GM12878 (cell line): ENCODE results near the gene MBLAC2. TPM values are rescaled to one million over a fixed set of nuclear protein-coding genes. Genes with fewer than 3 reads are reported as not detected.

ENCODE experiments used
- BHLHE40 ChIP-seq, 2 experiments: fragments of 450-650 bp in 1 of 2; IDR thresholded peaks; 2 replicates each; pipeline ENCODE4 v1.6.1; 2011 to 2017; ENCODE audit warnings: low read depth in 2 of 2, borderline replicate concordance in 1 of 2, improper control_type of control experiment in 1 of 2, low read length in 1 of 2, mild to moderate bottlenecking in 1 of 2
- CBX5 ChIP-seq: sonication (generic); IDR thresholded peaks from 2 replicates; pipeline ENCODE4 v1.6.1; 2016; ENCODE audit warnings: low read depth, moderate library complexity, mild to moderate bottlenecking, inconsistent platforms
- CEBPB ChIP-seq, 2 experiments: fragments of 150-350 bp in 1 of 2; IDR thresholded peaks; 2 replicates each; pipeline ENCODE4 v1.6.1; 2012 to 2014; ENCODE audit warnings: low read depth in 2 of 2, low read length in 2 of 2, borderline replicate concordance in 1 of 2, inconsistent platforms in 1 of 2
- DPF2 ChIP-seq: fragments of 450-650 bp; IDR thresholded peaks from 2 replicates; pipeline ENCODE4 v1.6.1; 2017; ENCODE audit warnings: mild to moderate bottlenecking
- FOXM1 ChIP-seq: IDR thresholded peaks from 2 replicates; pipeline ENCODE4 v1.6.1; 2012; ENCODE audit warnings: low read depth, mild to moderate bottlenecking, inconsistent platforms, low read length, moderate library complexity
- IKZF2 ChIP-seq, 2 experiments: fragments of 450-650 bp; IDR thresholded peaks; 2 replicates each; pipeline ENCODE4 v1.6.1; 2017; ENCODE audit warnings: mild to moderate bottlenecking in 2 of 2, moderate library complexity in 2 of 2
- IRF4 ChIP-seq: IDR thresholded peaks from 2 replicates; pipeline ENCODE4 v1.6.1; 2011; ENCODE audit warnings: low read depth, low read length
- MEF2B ChIP-seq: fragments of 450-650 bp; IDR thresholded peaks from 2 replicates; pipeline ENCODE4 v1.6.1; 2018; ENCODE audit warnings: mild to moderate bottlenecking, moderate library complexity; ENCODE audit not compliant: partially characterized antibody, poor library complexity, severe bottlenecking
- MYC ChIP-seq: IDR thresholded peaks from 2 replicates; pipeline ENCODE4 v1.6.1; 2011; ENCODE audit warnings: mild to moderate bottlenecking, low read length, moderate library complexity, inconsistent platforms; ENCODE audit not compliant: insufficient read depth, insufficient replicate concordance, insufficient read length, severe bottlenecking
- PAX8 ChIP-seq: fragments of 450-650 bp; IDR thresholded peaks from 2 replicates; pipeline ENCODE4 v1.6.1; 2017; ENCODE audit warnings: mild to moderate bottlenecking, moderate library complexity
- PML ChIP-seq: IDR thresholded peaks from 2 replicates; pipeline ENCODE4 v1.6.1; 2012; ENCODE audit warnings: low read length, inconsistent platforms
- RCOR1 ChIP-seq: conservative IDR thresholded peaks from 2 replicates; pipeline ENCODE4 v1.6.1; 2012; ENCODE audit warnings: low read depth, low read length, improper control_type of control experiment
- SIN3A ChIP-seq: IDR thresholded peaks from 2 replicates; pipeline ENCODE4 v1.6.1; 2012; ENCODE audit warnings: low read depth, low read length, improper control_type of control experiment
- SMAD1 ChIP-seq: fragments of 450-650 bp; IDR thresholded peaks from 2 replicates; pipeline ENCODE4 v1.6.1; 2018; ENCODE audit warnings: mild to moderate bottlenecking, low read depth; ENCODE audit not compliant: partially characterized antibody
- SMARCA5 ChIP-seq: fragments of 450-650 bp; IDR thresholded peaks from 2 replicates; pipeline ENCODE4 v1.6.1; 2017; ENCODE audit warnings: mild to moderate bottlenecking
- YBX1 ChIP-seq: fragments of 450-650 bp; IDR thresholded peaks from 2 replicates; pipeline ENCODE4 v1.6.1; 2016; ENCODE audit warnings: antibody characterized with exemption
- ZNF384 ChIP-seq: IDR thresholded peaks from 2 replicates; pipeline ENCODE4 v1.6.1; 2012; ENCODE audit warnings: low read depth, mild to moderate bottlenecking, low read length, improper control_type of control experiment, borderline replicate concordance
- ZNF622 ChIP-seq: fragments of 450-650 bp; IDR thresholded peaks from 2 replicates; pipeline ENCODE4 v1.6.1; 2017; ENCODE audit warnings: mild to moderate bottlenecking, inconsistent platforms
- polyA plus RNA-seq, 11 experiments: library from polyadenylated mRNA; depleted of rRNA in 4 of 11; unstranded in 6 of 11; stranded (reverse) in 5 of 11; fragments of >200 nt; fragmentation: Nextera tagmentation in 4 of 11; fragmentation: Illumina TruSeq in 1 of 11; extraction: Ambion mirVana in 4 of 11; extraction: Trizol in 1 of 11; gene quantifications; 1 replicate in 1 of 11; 2 replicates in 10 of 11; pipeline versions ENCODE4 v1.2.1 to v1.2.3, GENCODE V29; 2011 to 2016; ENCODE audit warnings: inconsistent platforms in 2 of 11, missing spikeins in 2 of 11, low read depth in 1 of 11
- total RNA-seq, 4 experiments: library from RNA; depleted of rRNA in 3 of 4; stranded (reverse); fragments of >200 nt in 3 of 4; fragmentation: Illumina TruSeq in 1 of 4; extraction: Trizol in 1 of 4; gene quantifications; 2 replicates each; pipeline versions ENCODE4 v1.2.1 to v1.2.3, GENCODE V29; 2013 to 2021
- TF ChIP-seq, protein P1 (sequence below): IDR thresholded peaks from 2 replicates; pipeline ENCODE4 v1.6.1; 2012; ENCODE audit warnings: mild to moderate bottlenecking, low read depth, low read length
- TF ChIP-seq, protein P2 (sequence below): IDR thresholded peaks from 2 replicates; pipeline ENCODE4 v1.6.1; 2011; ENCODE audit warnings: low read depth, mild to moderate bottlenecking, low read length, moderate library complexity, borderline replicate concordance; ENCODE audit errors: extremely low read depth
- TF ChIP-seq, protein P3 (sequence below): fragments of 450-650 bp; IDR thresholded peaks from 2 replicates; pipeline ENCODE4 v1.6.1; 2017; ENCODE audit warnings: mild to moderate bottlenecking
- TF ChIP-seq, protein P4 (sequence below): fragments of 450-650 bp; IDR thresholded peaks from 2 replicates; pipeline ENCODE4 v1.6.1; 2016; ENCODE audit warnings: mild to moderate bottlenecking

The MBLAC2 gene
- total and polyA plus RNA-seq, 10 of the 15 experiments (the other 5 are each of a cell fraction or from before 2014, with no cell fraction given), result 2.0 to 10.5 (median 7.1) TPM

DNA sequence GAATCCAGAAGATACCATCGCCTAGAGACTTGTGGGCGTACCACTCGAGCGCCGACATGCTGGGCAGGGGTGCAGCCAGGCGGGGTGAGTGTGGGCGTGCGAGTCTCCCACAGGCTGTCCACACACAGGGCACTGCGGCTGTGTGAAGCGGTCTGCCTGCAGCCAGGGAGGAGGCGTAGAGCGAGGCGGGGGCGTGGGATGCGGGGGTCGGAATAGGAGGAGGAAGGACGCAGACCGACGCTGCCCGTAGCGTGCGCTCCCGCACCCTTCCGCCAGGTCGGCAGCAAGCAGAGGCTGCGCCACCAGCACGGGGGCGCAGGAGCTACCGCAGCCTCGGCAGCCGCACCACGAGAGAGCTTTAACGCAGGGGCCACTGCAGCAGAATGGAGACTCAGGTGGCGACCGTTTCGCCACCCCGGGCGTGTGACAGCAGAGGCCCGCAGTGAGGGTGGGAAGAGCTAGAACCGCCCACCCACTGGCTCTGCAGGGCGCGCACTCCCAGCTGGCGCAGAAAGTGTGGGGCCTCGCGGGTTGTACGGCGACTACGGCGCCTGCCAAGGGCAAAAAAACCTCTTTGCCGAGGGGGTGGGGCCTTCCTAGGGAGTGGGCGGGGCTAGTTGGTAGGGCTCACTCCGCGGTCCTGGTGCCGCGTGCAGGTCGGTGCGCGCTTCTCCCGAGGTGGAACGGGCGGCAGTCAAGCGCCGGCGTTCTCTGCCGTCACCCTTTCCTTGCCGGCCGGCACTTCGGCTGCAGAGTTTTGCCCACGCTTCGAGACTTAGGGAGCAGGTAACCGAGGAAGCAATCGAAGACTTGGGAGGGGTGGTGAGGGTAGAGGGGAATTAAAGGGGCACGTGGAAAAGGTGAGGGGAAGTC lies at the start of gene MBLAC2, which contains the start of gene POLR3G (continued):
- TF ChIP-seq, protein P1, sequence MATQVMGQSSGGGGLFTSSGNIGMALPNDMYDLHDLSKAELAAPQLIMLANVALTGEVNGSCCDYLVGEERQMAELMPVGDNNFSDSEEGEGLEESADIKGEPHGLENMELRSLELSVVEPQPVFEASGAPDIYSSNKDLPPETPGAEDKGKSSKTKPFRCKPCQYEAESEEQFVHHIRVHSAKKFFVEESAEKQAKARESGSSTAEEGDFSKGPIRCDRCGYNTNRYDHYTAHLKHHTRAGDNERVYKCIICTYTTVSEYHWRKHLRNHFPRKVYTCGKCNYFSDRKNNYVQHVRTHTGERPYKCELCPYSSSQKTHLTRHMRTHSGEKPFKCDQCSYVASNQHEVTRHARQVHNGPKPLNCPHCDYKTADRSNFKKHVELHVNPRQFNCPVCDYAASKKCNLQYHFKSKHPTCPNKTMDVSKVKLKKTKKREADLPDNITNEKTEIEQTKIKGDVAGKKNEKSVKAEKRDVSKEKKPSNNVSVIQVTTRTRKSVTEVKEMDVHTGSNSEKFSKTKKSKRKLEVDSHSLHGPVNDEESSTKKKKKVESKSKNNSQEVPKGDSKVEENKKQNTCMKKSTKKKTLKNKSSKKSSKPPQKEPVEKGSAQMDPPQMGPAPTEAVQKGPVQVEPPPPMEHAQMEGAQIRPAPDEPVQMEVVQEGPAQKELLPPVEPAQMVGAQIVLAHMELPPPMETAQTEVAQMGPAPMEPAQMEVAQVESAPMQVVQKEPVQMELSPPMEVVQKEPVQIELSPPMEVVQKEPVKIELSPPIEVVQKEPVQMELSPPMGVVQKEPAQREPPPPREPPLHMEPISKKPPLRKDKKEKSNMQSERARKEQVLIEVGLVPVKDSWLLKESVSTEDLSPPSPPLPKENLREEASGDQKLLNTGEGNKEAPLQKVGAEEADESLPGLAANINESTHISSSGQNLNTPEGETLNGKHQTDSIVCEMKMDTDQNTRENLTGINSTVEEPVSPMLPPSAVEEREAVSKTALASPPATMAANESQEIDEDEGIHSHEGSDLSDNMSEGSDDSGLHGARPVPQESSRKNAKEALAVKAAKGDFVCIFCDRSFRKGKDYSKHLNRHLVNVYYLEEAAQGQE, result no peak
- TF ChIP-seq ZNF384 (no peak), CBX5 (peak; percentile 95; the same call in 1 of the 2 replicates), YBX1 (no peak), DPF2 (peak; percentile 90), SMAD1 (no peak), MYC (peak; percentile 82), IRF4 (no peak), MEF2B (no peak), IKZF2 (IDR thresholded peaks at IDR 0.05) (peak; percentile 50 to 78; a peak in 3 of 4 replicates), FOXM1 (no peak), BHLHE40 (IDR thresholded peaks at IDR 0.05; ENCODE audit: borderline replicate concordance in 1 of 2, low read depth in 2 of 2, low read length in 1 of 2) (peak; percentile 74 to 82), CEBPB (IDR thresholded peaks at IDR 0.05; ENCODE audit: borderline replicate concordance in 1 of 2, low read depth in 2 of 2, low read length in 2 of 2) (no peak), SIN3A (peak; percentile 64; the same call in 1 of the 2 replicates), PAX8 (no peak), SMARCA5 (peak; percentile 89), ZNF622 (no peak), RCOR1 (no peak), PML (peak; percentile 94)
- TF ChIP-seq, protein P2, sequence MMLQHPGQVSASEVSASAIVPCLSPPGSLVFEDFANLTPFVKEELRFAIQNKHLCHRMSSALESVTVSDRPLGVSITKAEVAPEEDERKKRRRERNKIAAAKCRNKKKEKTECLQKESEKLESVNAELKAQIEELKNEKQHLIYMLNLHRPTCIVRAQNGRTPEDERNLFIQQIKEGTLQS, result no peak
- TF ChIP-seq, protein P3, sequence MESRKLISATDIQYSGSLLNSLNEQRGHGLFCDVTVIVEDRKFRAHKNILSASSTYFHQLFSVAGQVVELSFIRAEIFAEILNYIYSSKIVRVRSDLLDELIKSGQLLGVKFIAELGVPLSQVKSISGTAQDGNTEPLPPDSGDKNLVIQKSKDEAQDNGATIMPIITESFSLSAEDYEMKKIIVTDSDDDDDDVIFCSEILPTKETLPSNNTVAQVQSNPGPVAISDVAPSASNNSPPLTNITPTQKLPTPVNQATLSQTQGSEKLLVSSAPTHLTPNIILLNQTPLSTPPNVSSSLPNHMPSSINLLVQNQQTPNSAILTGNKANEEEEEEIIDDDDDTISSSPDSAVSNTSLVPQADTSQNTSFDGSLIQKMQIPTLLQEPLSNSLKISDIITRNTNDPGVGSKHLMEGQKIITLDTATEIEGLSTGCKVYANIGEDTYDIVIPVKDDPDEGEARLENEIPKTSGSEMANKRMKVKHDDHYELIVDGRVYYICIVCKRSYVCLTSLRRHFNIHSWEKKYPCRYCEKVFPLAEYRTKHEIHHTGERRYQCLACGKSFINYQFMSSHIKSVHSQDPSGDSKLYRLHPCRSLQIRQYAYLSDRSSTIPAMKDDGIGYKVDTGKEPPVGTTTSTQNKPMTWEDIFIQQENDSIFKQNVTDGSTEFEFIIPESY, result no peak
- TF ChIP-seq, protein P4, sequence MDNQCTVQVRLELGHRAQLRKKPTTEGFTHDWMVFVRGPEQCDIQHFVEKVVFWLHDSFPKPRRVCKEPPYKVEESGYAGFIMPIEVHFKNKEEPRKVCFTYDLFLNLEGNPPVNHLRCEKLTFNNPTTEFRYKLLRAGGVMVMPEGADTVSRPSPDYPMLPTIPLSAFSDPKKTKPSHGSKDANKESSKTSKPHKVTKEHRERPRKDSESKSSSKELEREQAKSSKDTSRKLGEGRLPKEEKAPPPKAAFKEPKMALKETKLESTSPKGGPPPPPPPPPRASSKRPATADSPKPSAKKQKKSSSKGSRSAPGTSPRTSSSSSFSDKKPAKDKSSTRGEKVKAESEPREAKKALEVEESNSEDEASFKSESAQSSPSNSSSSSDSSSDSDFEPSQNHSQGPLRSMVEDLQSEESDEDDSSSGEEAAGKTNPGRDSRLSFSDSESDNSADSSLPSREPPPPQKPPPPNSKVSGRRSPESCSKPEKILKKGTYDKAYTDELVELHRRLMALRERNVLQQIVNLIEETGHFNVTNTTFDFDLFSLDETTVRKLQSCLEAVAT, result peak; percentile 74
